ENCODE results near the gene LUZP1. TPM values are rescaled to one million over a fixed set of nuclear protein-coding genes. Genes with fewer than 3 reads are reported as not detected.
A peak's percentile ranks its signal among the peaks of the same experiment; 100 is the strongest.

Gene LUZP1
- total RNA-seq, 2 donors from 2014 or later, result 42.7 to 43.1 TPM

GRCh38 chr1:23111600-23112535, 56.8 kb downstream of the LUZP1 start:
- Mint-ChIP-seq H3K4me1 (ENCODE audit: low read depth in 2 of 2) (peaks cover 68 to 82% of the 10 kb centered on the region in 2 donors), H3K4me3 (peak overlapping the region; percentile 65), H3K36me3 (peaks cover 33% of the 10 kb centered on the region), H3K27me3 (no peaks in the 10 kb centered on the region), H3K27ac (peak overlapping the region; percentile 74 to 86), H3K9me3 (no peaks in the 10 kb centered on the region)
- ATAC-seq, result no peak
- no peak for DNase-seq (ENCODE audit: low spot score)

- Mint-ChIP-seq H3K4me1 (ENCODE audit: low read depth in 2 of 2) (peaks cover 60 to 81% of the 10 kb centered on the region in 2 donors), H3K4me3 (peak overlapping the region; percentile 65)
- ATAC-seq, result peak in 1 of 2 donors; percentile 3
Observed at GRCh38 chr1:23110391-23110790, 58.3 kb downstream of the LUZP1 start.

GRCh38 chr1:23108918-23109533, 59.6 kb downstream of the LUZP1 start:
- ATAC-seq (no peak), DNase-seq (ENCODE audit: low spot score) (no peak)
- Mint-ChIP-seq H3K9me3 (no peaks in the 10 kb centered on the region), H3K27me3 (no peaks in the 10 kb centered on the region), H3K4me3 (no peak overlapping the region), H3K27ac (peak overlapping the region in 1 of 2 donors; percentile 86), H3K4me1 (ENCODE audit: low read depth in 2 of 2) (peaks cover 54 to 80% of the 10 kb centered on the region in 2 donors), H3K36me3 (peaks cover 43% of the 10 kb centered on the region)

More at GRCh38 chr1:23110391-23110790, 58.3 kb downstream of the LUZP1 start:
- Mint-ChIP-seq H3K27ac (peak overlapping the region; percentile 74 to 86), H3K9me3 (no peaks in the 10 kb centered on the region), H3K36me3 (peaks cover 43% of the 10 kb centered on the region), H3K27me3 (no peaks in the 10 kb centered on the region)
- no peak for DNase-seq (ENCODE audit: low spot score)

GRCh38 chr1:23103001-23103889, 65.4 kb downstream of the LUZP1 start:
- H3K4me3 Mint-ChIP-seq, result peak overlapping the region; percentile 86
- ATAC-seq, result peak; percentile 79 to 88
- no peaks in the 10 kb centered on the region for H3K27me3 Mint-ChIP-seq
- peaks cover 55 to 81% of the 10 kb centered on the region in 2 donors for H3K4me1 Mint-ChIP-seq (ENCODE audit: low read depth in 2 of 2)
- H3K9me3 Mint-ChIP-seq, result no peaks in the 10 kb centered on the region
- peaks cover 21% of the 10 kb centered on the region for H3K36me3 Mint-ChIP-seq
- H3K27ac Mint-ChIP-seq, result peak overlapping the region; percentile 97
- DNase-seq (ENCODE audit: low spot score), result peak; percentile 76

- Mint-ChIP-seq H3K36me3 (peaks cover 14% of the 10 kb centered on the region), H3K27me3 (no peaks in the 10 kb centered on the region), H3K4me3 (peak overlapping the region; percentile 86), H3K27ac (peak overlapping the region; percentile 97), H3K4me1 (ENCODE audit: low read depth in 2 of 2) (peaks cover 55 to 81% of the 10 kb centered on the region in 2 donors), H3K9me3 (no peaks in the 10 kb centered on the region)
- ATAC-seq (no peak), DNase-seq (ENCODE audit: low spot score) (no peak)
Observed at GRCh38 chr1:23102289-23102688, 66.4 kb downstream of the LUZP1 start.

GRCh38 chr1:23101887-23102286, 66.8 kb downstream of the LUZP1 start:
- Mint-ChIP-seq H3K4me1 (ENCODE audit: low read depth in 2 of 2) (peaks cover 53 to 77% of the 10 kb centered on the region in 2 donors), H3K36me3 (peaks cover 10% of the 10 kb centered on the region), H3K27ac (peak overlapping the region; percentile 97), H3K4me3 (peak overlapping the region; percentile 86), H3K27me3 (no peaks in the 10 kb centered on the region), H3K9me3 (no peaks in the 10 kb centered on the region)
- ATAC-seq (no peak), DNase-seq (ENCODE audit: low spot score) (no peak)

- Mint-ChIP-seq H3K4me1 (ENCODE audit: low read depth in 2 of 2) (peaks cover 49 to 72% of the 10 kb centered on the region in 2 donors), H3K27me3 (no peaks in the 10 kb centered on the region), H3K9me3 (no peaks in the 10 kb centered on the region), H3K27ac (peak overlapping the region; percentile 97), H3K36me3 (peaks cover 6% of the 10 kb centered on the region), H3K4me3 (peak overlapping the region; percentile 86)
- no peak for DNase-seq (ENCODE audit: low spot score)
- no peak for ATAC-seq
Observed at GRCh38 chr1:23101101-23101827, 67.4 kb downstream of the LUZP1 start.

GRCh38 chr1:23100074-23100748, 68.4 kb downstream of the LUZP1 start:
- Mint-ChIP-seq H3K36me3 (no peaks in the 10 kb centered on the region), H3K4me3 (peak overlapping the region; percentile 84), H3K4me1 (ENCODE audit: low read depth in 2 of 2) (peaks cover 49 to 65% of the 10 kb centered on the region in 2 donors), H3K27me3 (no peaks in the 10 kb centered on the region), H3K9me3 (no peaks in the 10 kb centered on the region), H3K27ac (peak overlapping the region; percentile 97)
- peak; percentile 91 to 95 for ATAC-seq
- DNase-seq (ENCODE audit: low spot score), result peak; percentile 92

- Mint-ChIP-seq H3K36me3 (peaks cover under 1% of the 10 kb centered on the region), H3K27ac (peak overlapping the region; percentile 97), H3K27me3 (no peaks in the 10 kb centered on the region), H3K9me3 (no peaks in the 10 kb centered on the region), H3K4me1 (ENCODE audit: low read depth in 2 of 2) (peaks cover 46 to 54% of the 10 kb centered on the region in 2 donors), H3K4me3 (peak overlapping the region; percentile 17)
- no peak for DNase-seq (ENCODE audit: low spot score)
- ATAC-seq, result no peak
Observed at GRCh38 chr1:23099171-23099536, 69.5 kb downstream of the LUZP1 start.

- ATAC-seq, result peak in 1 of 2 donors; percentile 45
- DNase-seq (ENCODE audit: low spot score), result peak; percentile 78
Observed at GRCh38 chr1:23098463-23099170, 70.0 kb downstream of the LUZP1 start.

GRCh38 chr1:23097316-23097715, 71.3 kb downstream of the LUZP1 start:
- Mint-ChIP-seq H3K27ac (no peak overlapping the region), H3K36me3 (peaks cover 14% of the 10 kb centered on the region), H3K9me3 (no peaks in the 10 kb centered on the region), H3K27me3 (no peaks in the 10 kb centered on the region), H3K4me1 (ENCODE audit: low read depth in 2 of 2) (peaks cover 36 to 42% of the 10 kb centered on the region in 2 donors), H3K4me3 (no peak overlapping the region)
- DNase-seq (ENCODE audit: low spot score), result no peak
- no peak for ATAC-seq

More at GRCh38 chr1:23098463-23099170, 70.0 kb downstream of the LUZP1 start:
- Mint-ChIP-seq H3K36me3 (peaks cover 6% of the 10 kb centered on the region), H3K9me3 (no peaks in the 10 kb centered on the region), H3K27me3 (no peaks in the 10 kb centered on the region), H3K4me1 (ENCODE audit: low read depth in 2 of 2) (peaks cover 46 to 53% of the 10 kb centered on the region in 2 donors), H3K4me3 (peak overlapping the region; percentile 17), H3K27ac (peak overlapping the region; percentile 97)

- DNase-seq (ENCODE audit: low spot score) (no peak), ATAC-seq (no peak)
- Mint-ChIP-seq H3K4me3 (no peak overlapping the region), H3K9me3 (no peaks in the 10 kb centered on the region), H3K27ac (no peak overlapping the region), H3K27me3 (no peaks in the 10 kb centered on the region), H3K36me3 (peaks cover 20% of the 10 kb centered on the region), H3K4me1 (ENCODE audit: low read depth in 2 of 2) (peaks cover 0 to 4% of the 10 kb centered on the region in 2 donors)
Observed at GRCh38 chr1:23092447-23092846, 76.2 kb downstream of the LUZP1 start.

Data from natural killer cell treated with Interleukin-12 subunit alpha and Interleukin-12 subunit beta and Interleukin-15 and Interleukin-18, amount 100 ng/mL, for 72 hours (primary cell).